Thyroid gland (tissue), 4 donors: ENCODE measurements around the gene SPRR2G.

ENCODE experiments used
- POLR2A ChIP-seq, 2 donors: fragments of 450-650 bp; IDR thresholded peaks; one replicate each; pipeline ENCODE4 v1.6.1; 2017; ENCODE audit warnings: antibody characterized with exemption in 2 of 2, mild to moderate bottlenecking in 2 of 2, moderate library complexity in 1 of 2
- TF ChIP-seq, protein P1 (sequence below), 6 experiments: fragments of 200-600 bp in 3 of 6; fragments of 450-650 bp in 3 of 6; sonication (generic) in 3 of 6; IDR thresholded peaks; one replicate each; pipeline ENCODE4 v1.5.1; 2016 to 2019; ENCODE audit warnings: antibody characterized with exemption in 6 of 6, mild to moderate bottlenecking in 2 of 6, inconsistent platforms in 1 of 6, moderate library complexity in 1 of 6

DNA sequence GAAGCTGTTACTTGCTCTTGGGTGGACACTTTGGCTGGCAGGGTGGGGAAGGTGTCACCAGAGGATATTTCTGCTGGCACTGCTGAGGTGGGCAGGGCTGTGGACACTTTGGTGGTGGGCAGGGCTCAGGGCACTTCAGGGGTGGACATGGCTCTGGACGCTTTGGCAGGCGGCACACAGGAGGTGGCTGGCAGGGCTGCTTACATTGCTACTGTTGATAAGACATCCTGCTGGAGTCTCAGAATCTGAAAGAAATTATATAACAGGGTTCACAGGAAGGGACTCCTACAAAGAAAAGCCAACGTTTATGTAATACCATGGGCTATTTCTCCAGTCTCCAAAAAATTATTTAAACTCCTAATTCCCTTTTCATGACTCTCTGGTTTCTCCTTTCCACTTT is 10.2 kb downstream of the SPRR2G start:
- TF ChIP-seq, protein P1, sequence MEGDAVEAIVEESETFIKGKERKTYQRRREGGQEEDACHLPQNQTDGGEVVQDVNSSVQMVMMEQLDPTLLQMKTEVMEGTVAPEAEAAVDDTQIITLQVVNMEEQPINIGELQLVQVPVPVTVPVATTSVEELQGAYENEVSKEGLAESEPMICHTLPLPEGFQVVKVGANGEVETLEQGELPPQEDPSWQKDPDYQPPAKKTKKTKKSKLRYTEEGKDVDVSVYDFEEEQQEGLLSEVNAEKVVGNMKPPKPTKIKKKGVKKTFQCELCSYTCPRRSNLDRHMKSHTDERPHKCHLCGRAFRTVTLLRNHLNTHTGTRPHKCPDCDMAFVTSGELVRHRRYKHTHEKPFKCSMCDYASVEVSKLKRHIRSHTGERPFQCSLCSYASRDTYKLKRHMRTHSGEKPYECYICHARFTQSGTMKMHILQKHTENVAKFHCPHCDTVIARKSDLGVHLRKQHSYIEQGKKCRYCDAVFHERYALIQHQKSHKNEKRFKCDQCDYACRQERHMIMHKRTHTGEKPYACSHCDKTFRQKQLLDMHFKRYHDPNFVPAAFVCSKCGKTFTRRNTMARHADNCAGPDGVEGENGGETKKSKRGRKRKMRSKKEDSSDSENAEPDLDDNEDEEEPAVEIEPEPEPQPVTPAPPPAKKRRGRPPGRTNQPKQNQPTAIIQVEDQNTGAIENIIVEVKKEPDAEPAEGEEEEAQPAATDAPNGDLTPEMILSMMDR (IDR thresholded peaks at IDR 0.05) = no peak
- no peak for TF ChIP-seq POLR2A (IDR thresholded peaks at IDR 0.05)
